Measurements from ENCODE around the gene PROCR. TPM values are rescaled to one million over a fixed set of nuclear protein-coding genes. Genes with fewer than 3 reads are reported as not detected.
"Not testable (repeated sequence)": the region's sequence is repeated elsewhere in the genome, so short reads cannot be mapped to it uniquely, and the experiment has no call there.

Gene PROCR
- total RNA-seq, 4 donors from 2014 or later = 5.6 to 19.4 (median 7.3) TPM

GRCh38 chr20:35200267-35200666 lies 28.4 kb downstream of the PROCR start:
- intact Hi-C loops (cut with DNase I; ENCODE audit: low total_unique reads) (no loop called here), in situ Hi-C loops (cut with MboI; ENCODE audit: low sequenced_read_pairs in 4 of 4) (loop anchor here in 3 of 4 donors (10.0 to 25.0 kb wide), 3 partner anchors 55 to 363 kb away; partner anchors contain the start of genes EDEM2 (in 1 of the 3), NCOA6 (in 1 of the 3) and TRPC4AP (in 1 of the 3))
- no peak for ATAC-seq
- Histone ChIP-seq H3K4me1 (no peaks in the 10 kb centered on the region), H3K4me3 (no peak overlapping the region), H3K27me3 (no peaks in the 10 kb centered on the region), H3K27ac (no peak overlapping the region), H3K36me3 (no peaks in the 10 kb centered on the region), H3K9me3 (peaks cover 0 to 5% (median 0%) of the 10 kb centered on the region in 3 donors)
- TF ChIP-seq POLR2A (IDR thresholded peaks at IDR 0.05) (no peak), CTCF (IDR thresholded peaks at IDR 0.05 in 4 of 5, conservative IDR thresholded peaks at IDR 0.05 in 1 of 5) (no peak)
- no peak for DNase-seq

GRCh38 chr20:35201467-35201866 lies 29.6 kb downstream of the PROCR start:
- in situ Hi-C loops (cut with MboI; ENCODE audit: low sequenced_read_pairs in 4 of 4) = loop anchor here in 3 of 4 donors (10.0 to 25.0 kb wide), 3 partner anchors 57 to 364 kb away; partner anchors contain the start of genes EDEM2 (in 1 of the 3), NCOA6 (in 1 of the 3) and TRPC4AP (in 1 of the 3)
- not testable (repeated sequence) for H3K36me3 ChIP-seq, ATAC-seq

GRCh38 chr20:35206802-35207201 lies 34.9 kb downstream of the PROCR start:
- peak overlapping the region in 1 of 4 donors; percentile 32 for H3K27ac ChIP-seq
- ATAC-seq = no peak
- intact Hi-C loops (cut with DNase I; ENCODE audit: low total_unique reads) = no loop called here

More at GRCh38 chr20:35201467-35201866, 29.6 kb downstream of the PROCR start:
- DNase-seq; H3K27me3 ChIP-seq; H3K27ac ChIP-seq; intact Hi-C loops (cut with DNase I; ENCODE audit: low total_unique reads); H3K9me3 ChIP-seq; H3K4me3 ChIP-seq; H3K4me1 ChIP-seq: not testable (repeated sequence)

GRCh38 chr20:35207950-35208611 lies 36.2 kb downstream of the PROCR start:
- H3K4me1 ChIP-seq = no peaks in the 10 kb centered on the region
- TF ChIP-seq CTCF (IDR thresholded peaks at IDR 0.05 in 4 of 5, conservative IDR thresholded peaks at IDR 0.05 in 1 of 5) (peak; percentile 77 to 85 (median 81)), POLR2A (IDR thresholded peaks at IDR 0.05) (no peak)
- H3K27ac ChIP-seq = peak overlapping the region; percentile 55 to 77 (median 60)
- H3K27me3 ChIP-seq = no peaks in the 10 kb centered on the region
- H3K36me3 ChIP-seq = no peaks in the 10 kb centered on the region
- in situ Hi-C loops (cut with MboI; ENCODE audit: low sequenced_read_pairs in 4 of 4) = loop anchor here in 3 of 4 donors (5.0 to 25.0 kb wide), 4 partner anchors 63 to 371 kb away; partner anchors contain the start of genes EDEM2 (in 1 of the 3), NCOA6 (in 1 of the 3) and TRPC4AP (in 1 of the 3)
- intact Hi-C loops (cut with DNase I; ENCODE audit: low total_unique reads) = loop anchor here (1.0 to 2.0 kb wide), 3 partner anchors 63 to 371 kb away; partner anchors contain the start of gene TRPC4AP
- H3K4me3 ChIP-seq = peak overlapping the region in 3 of 4 donors; percentile 1 to 37 (median 23)
- peak; percentile 53 to 67 for DNase-seq
- H3K9me3 ChIP-seq = no peaks in the 10 kb centered on the region
- ATAC-seq = peak; percentile 90 to 95

More at GRCh38 chr20:35206802-35207201, 34.9 kb downstream of the PROCR start:
- in situ Hi-C loops (cut with MboI; ENCODE audit: low sequenced_read_pairs in 4 of 4) = loop anchor here in 3 of 4 donors (5.0 to 25.0 kb wide), 4 partner anchors 62 to 370 kb away; partner anchors contain the start of genes EDEM2 (in 1 of the 3), NCOA6 (in 1 of the 3) and TRPC4AP (in 1 of the 3)
- Histone ChIP-seq H3K27me3 (no peaks in the 10 kb centered on the region), H3K36me3 (no peaks in the 10 kb centered on the region), H3K4me1 (no peaks in the 10 kb centered on the region), H3K9me3 (no peaks in the 10 kb centered on the region), H3K4me3 (no peak overlapping the region)
- TF ChIP-seq CTCF (IDR thresholded peaks at IDR 0.05 in 4 of 5, conservative IDR thresholded peaks at IDR 0.05 in 1 of 5) (no peak), POLR2A (IDR thresholded peaks at IDR 0.05) (no peak)
- no peak for DNase-seq

Measured in gastrocnemius medialis (tissue), 4 donors.